ENCODE results near the gene CSMD2. TPM values are rescaled to one million over a fixed set of nuclear protein-coding genes. Genes with fewer than 3 reads are reported as not detected.

The CSMD2 gene
- total RNA-seq, 4 donors from 2014 or later: 0.16 to 1.00 (median 0.27) TPM; not detected in 1

DNA sequence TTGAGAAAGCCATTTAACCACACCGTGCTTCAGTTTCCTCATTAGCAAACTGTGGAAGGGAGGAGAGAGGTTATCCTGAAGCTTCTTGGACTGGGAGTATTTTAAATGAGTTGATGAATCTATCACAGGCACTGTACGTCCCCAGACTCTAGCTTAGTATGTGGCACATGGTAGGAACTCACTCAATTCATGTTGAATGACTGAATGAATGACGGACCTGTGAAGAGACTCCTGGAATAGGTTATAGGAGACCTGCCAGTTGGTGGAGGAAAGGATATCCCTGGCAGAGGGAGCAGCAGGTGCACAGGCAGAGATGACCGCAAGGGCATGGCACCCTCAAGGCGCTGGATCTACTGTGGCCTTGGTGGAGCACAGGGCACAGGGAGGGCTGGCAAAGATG lies 182.6 kb downstream of the CSMD2 start:
- Histone ChIP-seq H3K27me3 (no peaks in the 10 kb centered on the region), H3K4me3 (no peak overlapping the region), H3K27ac (no peak overlapping the region), H3K9me3 (no peaks in the 10 kb centered on the region), H3K36me3 (no peaks in the 10 kb centered on the region), H3K4me1 (peaks cover 0 to 10% (median 0%) of the 10 kb centered on the region in 4 donors)
- no peak for DNase-seq
- WGBS, 2 donors (ENCODE audit: low coverage in 1 of 2): 71 to 80% methylated on average over 1 to 5 of the region's 5 CpGs
- intact Hi-C loops (cut with DNase I; ENCODE audit: low total_unique reads): no loop called here
- in situ Hi-C loops (cut with MboI; ENCODE audit: low pct_ligation_motif_present in 1 of 4, low pct_unique_long_range_greater_than_20kb in 1 of 4, low sequenced_read_pairs in 3 of 4): no loop called here
- TF ChIP-seq POLR2A (IDR thresholded peaks at IDR 0.05) (no peak), POLR2AphosphoS5 (IDR thresholded peaks at IDR 0.05) (no peak), EP300 (IDR thresholded peaks at IDR 0.05; ENCODE audit: low read depth) (no peak)
- TF ChIP-seq, protein P1, sequence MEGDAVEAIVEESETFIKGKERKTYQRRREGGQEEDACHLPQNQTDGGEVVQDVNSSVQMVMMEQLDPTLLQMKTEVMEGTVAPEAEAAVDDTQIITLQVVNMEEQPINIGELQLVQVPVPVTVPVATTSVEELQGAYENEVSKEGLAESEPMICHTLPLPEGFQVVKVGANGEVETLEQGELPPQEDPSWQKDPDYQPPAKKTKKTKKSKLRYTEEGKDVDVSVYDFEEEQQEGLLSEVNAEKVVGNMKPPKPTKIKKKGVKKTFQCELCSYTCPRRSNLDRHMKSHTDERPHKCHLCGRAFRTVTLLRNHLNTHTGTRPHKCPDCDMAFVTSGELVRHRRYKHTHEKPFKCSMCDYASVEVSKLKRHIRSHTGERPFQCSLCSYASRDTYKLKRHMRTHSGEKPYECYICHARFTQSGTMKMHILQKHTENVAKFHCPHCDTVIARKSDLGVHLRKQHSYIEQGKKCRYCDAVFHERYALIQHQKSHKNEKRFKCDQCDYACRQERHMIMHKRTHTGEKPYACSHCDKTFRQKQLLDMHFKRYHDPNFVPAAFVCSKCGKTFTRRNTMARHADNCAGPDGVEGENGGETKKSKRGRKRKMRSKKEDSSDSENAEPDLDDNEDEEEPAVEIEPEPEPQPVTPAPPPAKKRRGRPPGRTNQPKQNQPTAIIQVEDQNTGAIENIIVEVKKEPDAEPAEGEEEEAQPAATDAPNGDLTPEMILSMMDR (IDR thresholded peaks at IDR 0.05): no peak

DNA sequence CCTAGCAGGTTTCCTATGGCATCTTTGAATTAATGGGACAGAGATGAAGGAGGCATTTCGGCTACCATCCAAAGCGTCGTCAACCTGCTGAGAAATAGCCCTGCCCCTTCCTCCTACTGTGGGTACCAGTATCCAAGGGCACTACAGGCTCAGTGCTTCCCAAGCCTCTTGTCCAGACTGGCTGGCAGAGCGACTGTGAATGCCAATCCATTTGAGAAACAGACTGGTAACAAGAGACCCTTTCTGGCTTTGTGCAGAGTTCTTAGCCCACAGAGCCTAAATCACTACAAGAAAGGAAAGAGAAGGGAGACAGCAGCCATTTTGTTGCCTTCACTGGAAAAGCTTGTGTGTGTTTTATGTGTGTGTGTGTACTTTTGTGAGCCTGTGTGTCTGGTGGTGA lies 185.7 kb downstream of the CSMD2 start:
- TF ChIP-seq POLR2AphosphoS5 (IDR thresholded peaks at IDR 0.05): no peak
- Histone ChIP-seq H3K9me3 (no peaks in the 10 kb centered on the region), H3K27ac (no peak overlapping the region), H3K4me1 (no peaks in the 10 kb centered on the region), H3K27me3 (no peaks in the 10 kb centered on the region), H3K4me3 (no peak overlapping the region), H3K36me3 (no peaks in the 10 kb centered on the region)
- in situ Hi-C loops (cut with MboI; ENCODE audit: low pct_ligation_motif_present in 1 of 4, low pct_unique_long_range_greater_than_20kb in 1 of 4, low sequenced_read_pairs in 3 of 4): no loop called here
- DNase-seq: no peak
- intact Hi-C loops (cut with DNase I; ENCODE audit: low total_unique reads): no loop called here
- WGBS, 2 donors (ENCODE audit: low coverage in 1 of 2): 86% methylated on average over 4 of the region's 4 CpGs; no CpG with 5 or more reads in 1 of the 2 donors

DNA sequence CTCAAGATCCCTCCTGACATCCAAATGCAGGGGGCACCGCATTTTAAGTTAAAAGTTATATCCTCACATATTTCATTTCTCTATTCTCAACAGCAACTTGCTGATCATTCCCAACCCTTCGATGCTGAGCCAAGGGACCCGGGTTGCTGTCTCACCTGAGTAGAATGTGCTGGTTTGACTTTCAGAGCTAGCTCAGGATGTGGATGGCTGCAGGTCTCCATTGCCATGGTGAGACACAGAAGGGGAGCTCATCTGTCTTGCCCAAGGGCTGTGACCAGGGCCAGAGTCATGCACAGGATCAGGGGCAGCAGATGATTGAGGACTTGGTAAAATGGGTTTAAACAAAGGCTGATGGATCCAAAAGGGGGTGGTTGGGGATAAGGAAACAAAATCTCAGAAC lies 189.1 kb downstream of the CSMD2 start:
- in situ Hi-C loops (cut with MboI; ENCODE audit: low pct_ligation_motif_present in 1 of 4, low pct_unique_long_range_greater_than_20kb in 1 of 4, low sequenced_read_pairs in 3 of 4) (no loop called here), intact Hi-C loops (cut with DNase I; ENCODE audit: low total_unique reads) (no loop called here)
- no peak overlapping the region for H3K4me3 ChIP-seq
- no peaks in the 10 kb centered on the region for H3K36me3 ChIP-seq
- no peak for TF ChIP-seq POLR2AphosphoS5 (IDR thresholded peaks at IDR 0.05)
- TF ChIP-seq, protein P1 (IDR thresholded peaks at IDR 0.05): no peak
- TF ChIP-seq EP300 (IDR thresholded peaks at IDR 0.05; ENCODE audit: low read depth): no peak
- no peak for TF ChIP-seq POLR2A (IDR thresholded peaks at IDR 0.05)
- H3K27ac ChIP-seq: no peak overlapping the region
- H3K9me3 ChIP-seq: no peaks in the 10 kb centered on the region
- DNase-seq: no peak
- H3K4me1 ChIP-seq: peaks cover 0 to 16% (median 4%) of the 10 kb centered on the region in 4 donors
- 89% methylated on average over 3 of the region's 3 CpGs; no CpG with 5 or more reads in 1 of the 2 donors for WGBS, 2 donors (ENCODE audit: low coverage in 1 of 2)
- no peaks in the 10 kb centered on the region for H3K27me3 ChIP-seq

DNA sequence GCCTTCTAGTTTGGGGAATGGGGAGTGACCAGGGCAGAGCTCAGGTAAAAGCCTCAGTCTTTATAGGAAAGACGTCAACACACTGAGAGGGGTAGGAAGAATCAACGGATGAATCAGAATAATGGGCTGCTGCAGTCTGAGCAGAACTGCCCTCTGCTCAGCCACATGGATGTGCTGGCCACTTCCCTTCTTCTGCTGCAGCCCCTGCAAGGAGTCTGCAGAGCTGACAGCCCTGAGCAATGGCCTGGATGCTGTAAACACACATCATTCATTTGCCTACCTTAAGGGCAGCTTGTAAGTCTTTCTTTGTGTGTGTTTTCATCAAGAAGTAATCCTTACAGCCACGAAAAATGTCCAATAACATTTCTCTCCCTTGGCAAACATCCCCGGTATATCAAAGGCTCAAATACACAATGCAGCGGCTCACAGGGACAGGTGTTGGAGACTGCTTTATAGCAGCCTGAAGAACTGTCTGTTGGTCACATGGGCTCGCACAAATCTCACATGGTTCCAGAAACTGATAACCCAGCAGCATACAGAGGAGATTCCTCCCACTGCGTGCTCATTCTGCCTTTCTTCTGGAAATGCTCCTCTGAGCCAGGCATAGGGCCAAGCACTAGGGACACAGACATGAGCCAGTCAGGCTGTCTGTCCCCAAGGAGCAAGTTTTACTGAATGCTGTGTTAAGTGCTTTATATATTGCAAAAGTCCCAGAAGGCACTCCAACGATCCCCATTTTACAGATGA lies 191.1 kb downstream of the CSMD2 start:
- in situ Hi-C loops (cut with MboI; ENCODE audit: low pct_ligation_motif_present in 1 of 4, low pct_unique_long_range_greater_than_20kb in 1 of 4, low sequenced_read_pairs in 3 of 4) (no loop called here), intact Hi-C loops (cut with DNase I; ENCODE audit: low total_unique reads) (no loop called here)
- TF ChIP-seq EP300 (IDR thresholded peaks at IDR 0.05; ENCODE audit: low read depth) (no peak), POLR2AphosphoS5 (IDR thresholded peaks at IDR 0.05) (no peak), POLR2A (IDR thresholded peaks at IDR 0.05) (no peak)
- TF ChIP-seq, protein P1 (IDR thresholded peaks at IDR 0.05): no peak
- Histone ChIP-seq H3K36me3 (no peaks in the 10 kb centered on the region), H3K27ac (no peak overlapping the region), H3K4me3 (no peak overlapping the region), H3K27me3 (no peaks in the 10 kb centered on the region), H3K4me1 (peaks cover 0 to 16% (median 4%) of the 10 kb centered on the region in 4 donors), H3K9me3 (no peaks in the 10 kb centered on the region)
- DNase-seq: no peak
- 40 to 43% methylated on average over 2 to 8 of the region's 8 CpGs for WGBS, 2 donors (ENCODE audit: low coverage in 1 of 2)

All from transverse colon (tissue), 4 donors.